GM12878 (cell line): ENCODE results near the gene DUSP22. TPM values are rescaled to one million over a fixed set of nuclear protein-coding genes. Genes with fewer than 3 reads are reported as not detected.
A peak's percentile ranks its signal among the peaks of the same experiment; 100 is the strongest.

ENCODE experiments used
- ATF2 ChIP-seq: IDR thresholded peaks from 2 replicates; pipeline ENCODE4 v1.6.1; 2012; ENCODE audit warnings: low read length, inconsistent platforms
- BACH1 ChIP-seq: fragments of 450-650 bp; IDR thresholded peaks from 2 replicates; pipeline ENCODE4 v1.6.1; 2017; ENCODE audit warnings: mild to moderate bottlenecking, borderline replicate concordance
- CEBPZ ChIP-seq: fragments of 150-350 bp; IDR thresholded peaks from 2 replicates; pipeline ENCODE4 v1.6.1; 2016; ENCODE audit warnings: low read depth, low read length
- E4F1 ChIP-seq: fragments of 450-650 bp; IDR thresholded peaks from 2 replicates; pipeline ENCODE4 v1.6.1; 2018; ENCODE audit warnings: borderline replicate concordance, mild to moderate bottlenecking; ENCODE audit not compliant: partially characterized antibody
- HDAC2 ChIP-seq: fragments of 200-600 bp; sonication (generic); IDR thresholded peaks from 2 replicates; pipeline ENCODE4 v1.6.1; 2017
- IRF4 ChIP-seq: IDR thresholded peaks from 2 replicates; pipeline ENCODE4 v1.6.1; 2011; ENCODE audit warnings: low read depth, low read length
- NR2F1 ChIP-seq: fragments of 450-650 bp; conservative IDR thresholded peaks from 2 replicates; pipeline ENCODE4 v1.6.1; 2017; ENCODE audit warnings: mild to moderate bottlenecking
- POLR2A ChIP-seq: IDR thresholded peaks from 2 replicates; pipeline ENCODE4 v1.6.1; 2011; ENCODE audit warnings: low read depth, mild to moderate bottlenecking, low read length
- SMAD1 ChIP-seq: fragments of 450-650 bp; IDR thresholded peaks from 2 replicates; pipeline ENCODE4 v1.6.1; 2018; ENCODE audit warnings: mild to moderate bottlenecking, low read depth; ENCODE audit not compliant: partially characterized antibody
- SUZ12 ChIP-seq: fragments of 200-600 bp; sonication (generic); IDR thresholded peaks from one replicate; pipeline ENCODE4 v1.6.1; 2018; ENCODE audit warnings: antibody characterized with exemption, mild to moderate bottlenecking; ENCODE audit not compliant: unreplicated experiment
- TBL1XR1 ChIP-seq: IDR thresholded peaks from 2 replicates; pipeline ENCODE4 v1.6.1; 2012; ENCODE audit warnings: low read depth, low read length, improper control_type of control experiment
- TCF12 ChIP-seq: IDR thresholded peaks from 2 replicates; pipeline ENCODE4 v1.6.1; 2011; ENCODE audit warnings: low read depth, mild to moderate bottlenecking, low read length
- YBX1 ChIP-seq: fragments of 450-650 bp; IDR thresholded peaks from 2 replicates; pipeline ENCODE4 v1.6.1; 2016; ENCODE audit warnings: antibody characterized with exemption
- ZBTB11 ChIP-seq: fragments of 450-650 bp; formaldehyde crosslinking; IDR thresholded peaks from 2 replicates; pipeline ENCODE4 v1.5.0; 2022; ENCODE audit warnings: mild to moderate bottlenecking, missing genetic modification characterization
- ZNF207 ChIP-seq: fragments of 450-650 bp; IDR thresholded peaks from 2 replicates; pipeline ENCODE4 v1.6.1; 2014; ENCODE audit warnings: antibody characterized with exemption, mild to moderate bottlenecking, borderline replicate concordance
- polyA plus RNA-seq, 11 experiments: library from polyadenylated mRNA; depleted of rRNA in 4 of 11; unstranded in 6 of 11; stranded (reverse) in 5 of 11; fragments of >200 nt; fragmentation: Nextera tagmentation in 4 of 11; fragmentation: Illumina TruSeq in 1 of 11; extraction: Ambion mirVana in 4 of 11; extraction: Trizol in 1 of 11; gene quantifications; 1 replicate in 1 of 11; 2 replicates in 10 of 11; pipeline versions ENCODE4 v1.2.1 to v1.2.3, GENCODE V29; 2011 to 2016; ENCODE audit warnings: inconsistent platforms in 2 of 11, missing spikeins in 2 of 11, low read depth in 1 of 11
- total RNA-seq, 4 experiments: library from RNA; depleted of rRNA in 3 of 4; stranded (reverse); fragments of >200 nt in 3 of 4; fragmentation: Illumina TruSeq in 1 of 4; extraction: Trizol in 1 of 4; gene quantifications; 2 replicates each; pipeline versions ENCODE4 v1.2.1 to v1.2.3, GENCODE V29; 2013 to 2021

DUSP22 gene
- total and polyA plus RNA-seq, 10 of the 15 experiments (the other 5 are each of a cell fraction or from before 2014, with no cell fraction given), result 78.9 to 156 (median 107) TPM

- TF ChIP-seq CEBPZ, result no peak
- TF ChIP-seq SMAD1, result peak; percentile 61
- TF ChIP-seq YBX1, result no peak
- no peak for TF ChIP-seq SUZ12
- peak; percentile 65 for TF ChIP-seq POLR2A
- TF ChIP-seq ATF2, result 0 out of 2 replicates have a peak, but pooled peaks have one; percentile 14
- no peak for TF ChIP-seq HDAC2
- 0 out of 2 replicates have a peak, but pooled peaks have one; percentile 15 for TF ChIP-seq BACH1
- TF ChIP-seq ZBTB11, result no peak
- TF ChIP-seq E4F1, result no peak
- TF ChIP-seq TCF12, result 0 out of 2 replicates have a peak, but pooled peaks have one; percentile 14
- no peak for TF ChIP-seq NR2F1
- no peak for TF ChIP-seq ZNF207
- TF ChIP-seq TBL1XR1, result 0 out of 2 replicates have a peak, but pooled peaks have one; percentile 39
- no peak for TF ChIP-seq IRF4
Measured at GRCh38 chr6:392441-393390, 100.4 kb downstream of the DUSP22 start (continued).
